ENCODE measurements around the gene NPIPB6.
"Not testable (repeated sequence)": the region's sequence is repeated elsewhere in the genome, so short reads cannot be mapped to it uniquely, and the experiment has no call there.

The NPIPB6 gene

DNA sequence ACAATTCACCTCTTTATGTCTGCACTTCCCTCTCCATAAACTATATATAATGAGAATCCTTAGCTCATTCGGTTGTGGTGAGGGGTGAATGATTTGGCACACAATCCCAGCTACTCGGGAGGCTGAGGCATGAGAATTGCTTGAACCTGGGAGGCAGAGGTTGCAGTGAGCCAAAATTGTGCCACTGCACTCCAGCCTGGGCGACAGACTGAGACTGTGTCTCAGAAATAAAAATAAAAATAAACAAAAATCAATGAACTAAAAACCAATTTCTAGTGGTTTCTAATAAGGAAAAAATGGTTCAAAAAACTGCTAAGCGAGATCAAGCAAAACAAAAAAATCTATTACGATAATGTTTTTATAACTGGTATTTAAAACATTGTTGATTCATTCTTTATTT, at the start of gene NPIPB6:
Gene NPIPB6 (minus strand): TSS at position 101 of the 400 bp plus-strand sequence. CDS start 686 bp downstream, outside the sequence.
- not testable (repeated sequence) for H3K27ac ChIP-seq

GRCh38 chr16:28403220-28404072, 40.1 kb upstream of the NPIPB6 start, which contains the start of gene EIF3CL:
TSS of gene EIF3CL (minus strand) at chr16:28403841. CDS start at chr16:28403618, 223 bp downstream.
- H3K27ac ChIP-seq, result not testable (repeated sequence)

DNA sequence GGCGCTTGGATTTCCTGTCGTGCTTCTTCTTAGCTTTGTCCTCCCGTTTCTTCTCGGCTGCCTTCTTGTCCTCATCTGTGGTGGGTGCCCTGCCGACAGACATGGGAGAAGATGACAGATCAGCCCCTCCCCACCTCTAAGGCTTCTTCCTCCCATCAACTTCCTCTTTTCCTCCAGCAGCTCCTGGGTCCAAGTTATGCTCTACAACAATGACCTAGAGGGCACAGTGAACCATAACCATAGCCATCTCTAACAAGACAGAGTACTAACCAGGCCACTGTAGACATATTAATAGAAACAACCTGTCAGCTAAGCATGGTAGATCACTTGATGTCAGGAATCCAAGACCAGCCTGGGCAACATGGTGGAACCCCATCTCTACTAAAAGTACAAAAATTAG, 28.7 kb upstream of the NPIPB6 start:
- H3K27ac ChIP-seq, result not testable (repeated sequence)

DNA sequence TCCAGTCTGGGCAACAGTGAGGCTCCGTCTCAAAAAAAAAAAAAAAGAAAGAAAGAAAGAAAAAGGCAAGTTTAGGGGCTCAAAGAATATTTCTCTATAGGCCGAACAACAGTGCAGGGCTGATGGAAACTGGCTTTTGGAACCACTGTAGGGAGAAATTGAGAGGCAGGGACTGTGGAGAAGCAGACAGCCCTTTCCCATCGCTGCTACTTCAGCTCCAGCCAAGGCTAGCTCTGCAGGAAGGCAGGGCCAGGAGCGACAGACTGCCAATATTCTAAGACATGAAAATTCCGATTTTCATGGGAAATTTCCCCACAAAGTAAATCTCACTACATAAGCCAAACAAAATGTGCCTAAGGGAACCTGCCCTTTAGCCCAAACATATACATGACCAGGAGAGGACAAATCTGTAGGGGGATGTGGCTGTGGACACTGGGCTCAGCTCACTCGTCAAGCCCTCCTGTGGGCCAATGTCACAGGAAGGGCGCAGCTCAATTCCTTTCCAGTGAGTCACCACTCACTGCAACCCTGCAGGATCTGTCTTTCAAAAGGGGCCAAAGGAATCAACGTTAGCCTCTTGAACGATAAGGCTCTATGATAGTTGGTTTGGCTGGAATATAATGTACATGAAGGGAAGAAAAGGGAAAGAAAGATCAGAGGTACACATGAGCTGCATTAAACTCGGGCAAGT, 19.0 kb upstream of the NPIPB6 start:
- H3K27ac ChIP-seq, result not testable (repeated sequence)

- H3K27ac ChIP-seq, result not testable (repeated sequence)
Measured at GRCh38 chr16:28377822-28378221, 14.5 kb upstream of the NPIPB6 start.

- H3K27ac ChIP-seq, result not testable (repeated sequence)
Measured at GRCh38 chr16:28377108-28377625, 13.9 kb upstream of the NPIPB6 start.

DNA sequence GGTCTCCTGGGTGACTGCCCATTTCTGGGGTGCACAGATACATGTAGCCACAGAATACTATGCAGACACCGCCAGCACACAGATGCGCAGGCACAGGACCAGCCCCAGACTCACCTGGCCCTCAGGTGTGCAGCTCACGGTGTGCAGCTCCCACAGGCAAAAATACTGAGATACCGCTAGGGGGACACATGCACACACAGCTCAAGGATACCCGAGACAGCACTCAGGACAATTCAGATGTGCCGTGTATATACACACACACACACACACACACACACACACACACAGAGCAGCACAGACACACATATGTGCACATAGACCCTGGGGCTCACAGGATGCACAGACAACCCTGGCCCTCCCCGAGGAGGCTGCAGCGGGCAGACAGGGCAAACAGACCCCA, 11.8 kb upstream of the NPIPB6 start:
- not testable (repeated sequence) for H3K27ac ChIP-seq

- not testable (repeated sequence) for H3K27ac ChIP-seq
Measured at GRCh38 chr16:28374281-28374680, 11.0 kb upstream of the NPIPB6 start.

DNA sequence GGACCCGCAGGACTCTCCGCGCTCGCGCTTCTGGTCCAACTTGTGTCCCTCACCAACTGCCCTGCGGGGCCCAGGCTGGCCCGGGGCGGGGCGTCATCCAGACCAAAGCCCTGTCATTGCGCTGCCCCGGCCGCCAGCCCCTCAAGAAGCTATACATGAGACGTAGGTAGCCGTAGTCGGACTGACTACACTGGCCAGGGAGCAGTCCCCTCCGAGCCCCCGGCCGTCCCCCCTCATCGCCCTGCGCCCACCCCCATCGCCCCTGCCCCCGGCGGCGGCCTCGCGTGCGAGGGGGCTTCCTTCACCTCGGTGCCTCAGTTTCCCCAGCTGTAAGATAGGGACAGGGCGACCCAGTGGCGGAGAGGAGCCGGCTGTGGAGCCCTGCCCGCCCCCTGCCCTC, 4.6 kb upstream of the NPIPB6 start:
- H3K27ac ChIP-seq, result not testable (repeated sequence)

GRCh38 chr16:28364268-28365173, 1.2 kb upstream of the NPIPB6 start:
- H3K27ac ChIP-seq, result not testable (repeated sequence)

GRCh38 chr16:28362600-28362999, 708 bp downstream of the NPIPB6 start:
- H3K27ac ChIP-seq, result not testable (repeated sequence)

DNA sequence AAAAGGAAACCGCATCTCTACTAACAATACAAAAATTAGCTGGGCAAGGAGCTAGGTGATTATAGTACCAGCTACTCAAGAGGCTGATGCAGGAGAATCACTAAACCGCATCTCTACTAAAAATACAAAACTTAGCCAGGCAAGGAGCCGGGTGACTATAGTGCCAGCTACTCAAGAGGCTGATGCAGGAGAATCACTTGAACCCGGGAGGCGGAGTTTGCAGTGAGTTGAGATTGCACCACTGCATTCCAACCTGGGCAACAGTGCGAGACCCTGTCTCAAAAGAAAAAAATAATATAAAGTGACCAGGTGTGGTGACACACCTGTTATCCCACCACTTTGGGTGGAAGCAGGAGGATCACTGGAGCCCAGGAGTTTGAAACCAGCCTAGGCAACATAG, 25.1 kb downstream of the NPIPB6 start:
- H3K27ac ChIP-seq, result not testable (repeated sequence)

DNA sequence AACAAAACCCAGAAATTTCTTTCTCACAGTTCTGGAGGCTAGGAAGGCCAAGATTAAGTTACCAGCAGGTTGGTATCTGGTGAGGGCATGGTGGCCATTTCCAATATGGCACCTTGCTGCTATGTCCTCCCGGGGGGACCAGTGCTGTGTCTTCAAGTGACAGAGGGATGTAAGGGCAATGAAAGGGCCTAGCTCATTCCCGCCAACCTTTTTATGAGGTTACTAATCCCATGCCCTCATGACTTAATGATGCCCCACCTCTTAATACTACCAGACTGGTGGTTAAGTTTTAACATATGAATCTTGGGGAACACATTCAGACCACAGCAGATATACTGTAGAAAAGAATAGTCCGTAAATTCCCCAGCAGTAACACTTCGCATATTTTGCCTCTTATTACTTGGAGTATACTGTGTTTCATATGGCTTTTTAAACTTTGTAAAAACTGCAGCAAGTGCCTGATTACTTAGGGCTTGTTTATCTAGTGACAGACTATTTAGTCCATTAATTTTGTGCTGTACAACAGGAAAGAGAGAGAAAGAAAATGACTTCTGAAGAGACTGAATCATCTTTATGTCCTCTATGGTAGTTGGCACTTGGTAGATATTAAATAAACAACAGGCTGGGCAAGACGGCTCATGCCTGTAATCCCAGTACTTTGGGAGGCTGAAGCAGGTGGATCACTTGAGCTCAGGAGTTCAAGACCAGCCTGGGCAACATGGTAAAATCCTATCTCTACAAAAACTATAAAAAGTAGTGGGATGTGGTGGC, 26.2 kb downstream of the NPIPB6 start:
- H3K27ac ChIP-seq, result not testable (repeated sequence)

- H3K27ac ChIP-seq, result not testable (repeated sequence)
Measured at GRCh38 chr16:28335678-28336077, 27.6 kb downstream of the NPIPB6 start.

DNA sequence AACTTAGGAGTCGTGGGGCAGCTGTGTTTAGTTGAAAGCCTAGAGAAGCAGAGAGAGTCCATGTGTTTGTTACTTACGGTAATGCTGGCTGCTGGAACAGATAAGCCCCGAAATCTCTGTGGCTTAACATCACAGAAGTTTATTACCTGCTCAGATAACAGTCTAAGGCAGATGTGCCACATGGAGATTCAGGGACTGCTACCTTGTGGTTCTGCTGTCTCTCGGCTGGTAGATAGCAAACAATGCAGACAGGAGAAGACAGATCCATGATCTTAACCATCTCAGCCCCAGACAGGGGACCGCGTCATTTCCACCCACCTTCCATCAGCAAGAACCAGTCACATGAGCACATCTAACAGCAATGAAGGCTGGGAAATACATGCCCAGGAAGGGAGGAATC, 30.7 kb downstream of the NPIPB6 start:
- not testable (repeated sequence) for H3K27ac ChIP-seq

- not testable (repeated sequence) for H3K27ac ChIP-seq
Measured at GRCh38 chr16:28330981-28331380, 32.3 kb downstream of the NPIPB6 start.

GRCh38 chr16:28330232-28330631, 33.1 kb downstream of the NPIPB6 start:
- not testable (repeated sequence) for H3K27ac ChIP-seq

Measured in C4-2B (cell line).